ENCODE measurements around the gene NAB2. TPM values are rescaled to one million over a fixed set of nuclear protein-coding genes. Genes with fewer than 3 reads are reported as not detected.

The NAB2 gene
- total and polyA plus RNA-seq, 2 of the 8 experiments (the other 6 are each of a cell fraction or from before 2014, with no cell fraction given), result 20.9 to 23.5 TPM

GRCh38 chr12:57116580-57117281 is 27.8 kb downstream of the NAB2 start (continued):
- no peak for TF ChIP-seq EGR1 (IDR thresholded peaks at IDR 0.05; ENCODE audit: borderline replicate concordance, low read depth, low read length)
- TF ChIP-seq SIRT6 (IDR thresholded peaks at IDR 0.05; ENCODE audit: low read length), result no peak
